Neural progenitor cell (in vitro differentiated cells): Measurements from ENCODE around the gene RSAD2. TPM values are rescaled to one million over a fixed set of nuclear protein-coding genes. Genes with fewer than 3 reads are reported as not detected.
A peak's percentile ranks its signal among the peaks of the same experiment; 100 is the strongest.

Experiments used
- DNase-seq: peaks from one replicate; pipeline ENCODE4 v3.0.0-alpha.2; 2016; ENCODE audit warnings: low spot score
- H2AFZ ChIP-seq: fragments of 200-600 bp; sonication (generic); replicated peaks from 2 replicates; pipeline ENCODE4 v1.6.1; 2016; ENCODE audit warnings: antibody characterized with exemption
- H3F3A ChIP-seq: fragments of 200-600 bp; sonication (generic); 2 replicates; pipeline ENCODE4 v1.6.1; 2016; ENCODE audit warnings: antibody characterized with exemption, low read depth
- H3K27ac ChIP-seq: fragments of 200-600 bp; sonication (generic); 2 replicates; pipeline ENCODE4 v1.5.1; 2016; ENCODE audit warnings: mild to moderate bottlenecking
- H3K27me3 ChIP-seq: fragments of 200-600 bp; sonication (generic); 2 replicates; pipeline ENCODE4 v1.6.1; 2016; ENCODE audit warnings: mild to moderate bottlenecking, moderate library complexity
- H3K36me3 ChIP-seq: fragments of 200-600 bp; sonication (generic); 2 replicates; pipeline ENCODE4 v1.5.1; 2016
- H3K4me1 ChIP-seq: fragments of 200-600 bp; sonication (generic); 2 replicates; pipeline ENCODE4 v1.6.1; 2016; ENCODE audit warnings: mixed run types
- H3K4me2 ChIP-seq: fragments of 200-600 bp; sonication (generic); 2 replicates; pipeline ENCODE4 v1.6.1; 2016
- H3K4me3 ChIP-seq: fragments of 200-600 bp; sonication (generic); 2 replicates; pipeline ENCODE4 v1.5.1; 2016
- H3K79me2 ChIP-seq: fragments of 200-600 bp; sonication (generic); 2 replicates; pipeline ENCODE4 v1.6.1; 2016; ENCODE audit warnings: low read depth
- H3K9ac ChIP-seq: fragments of 200-600 bp; sonication (generic); 2 replicates; pipeline ENCODE4 v1.6.1; 2016
- H3K9me3 ChIP-seq: fragments of 200-600 bp; sonication (generic); 2 replicates; pipeline ENCODE4 v1.5.1; 2016; ENCODE audit warnings: low read depth
- H4K20me1 ChIP-seq: fragments of 200-600 bp; sonication (generic); 2 replicates; pipeline ENCODE4 v1.6.1; 2016; ENCODE audit warnings: low read depth
- H3K27ac Mint-ChIP-seq: 3 replicates; pipeline ENCODE4 v1.8.0; 2021; ENCODE audit warnings: mixed read lengths
- H3K27me3 Mint-ChIP-seq: 2 replicates; pipeline ENCODE4 v1.8.0; 2022; ENCODE audit warnings: low read depth, mild to moderate bottlenecking, inconsistent platforms, moderate library complexity, mixed read lengths; ENCODE audit not compliant: insufficient read depth
- H3K36me3 Mint-ChIP-seq: 3 replicates; pipeline ENCODE4 v1.8.0; 2021; ENCODE audit warnings: mixed read lengths
- H3K4me1 Mint-ChIP-seq: 3 replicates; pipeline ENCODE4 v1.8.0; 2021; ENCODE audit warnings: mixed read lengths
- H3K4me3 Mint-ChIP-seq: 3 replicates; pipeline ENCODE4 v1.8.0; 2021; ENCODE audit warnings: mild to moderate bottlenecking, moderate library complexity, mixed read lengths
- H3K9me3 Mint-ChIP-seq: 3 replicates; pipeline ENCODE4 v1.8.0; 2020; ENCODE audit warnings: mixed read lengths
- EZH2 ChIP-seq: fragments of 200-600 bp; sonication (generic); IDR thresholded peaks from 2 replicates; pipeline ENCODE4 v1.6.1; 2017; ENCODE audit warnings: antibody characterized with exemption, mild to moderate bottlenecking, moderate library complexity
- EZH2phosphoT487 ChIP-seq: fragments of 200-600 bp; sonication (generic); IDR thresholded peaks from 2 replicates; pipeline ENCODE4 v1.6.1; 2017; ENCODE audit warnings: antibody characterized with exemption
- total RNA-seq: library from RNA; depleted of rRNA; stranded (reverse); fragments of >200 nt; gene quantifications from 2 replicates; pipeline ENCODE4 v1.2.3, GENCODE V29; 2015; ENCODE audit warnings: low replicate concordance
- TF ChIP-seq, protein P1 (sequence below): fragments of 200-600 bp; sonication (generic); IDR thresholded peaks from 2 replicates; pipeline ENCODE4 v1.5.1; 2017; ENCODE audit warnings: antibody characterized with exemption, mild to moderate bottlenecking

Gene RSAD2
- total RNA-seq, 1 donor from 2014 or later, result not detected

GRCh38 chr2:6927186-6927585 lies 49.6 kb downstream of the RSAD2 start:
- Histone ChIP-seq H3K79me2 (peaks cover 5% of the 10 kb centered on the region), H3K4me1 (no peaks in the 10 kb centered on the region), H3K36me3 (no peaks in the 10 kb centered on the region), H3F3A (no peaks in the 10 kb centered on the region), H3K27ac (no peak overlapping the region), H3K9ac (no peak overlapping the region), H3K9me3 (no peaks in the 10 kb centered on the region), H3K4me2 (no peak overlapping the region), H4K20me1 (peaks cover 47% of the 10 kb centered on the region), H2AFZ (no peak overlapping the region), H3K27me3 (no peaks in the 10 kb centered on the region), H3K4me3 (no peak overlapping the region)
- Mint-ChIP-seq H3K27ac (no peak overlapping the region), H3K9me3 (peaks cover 9% of the 10 kb centered on the region), H3K4me1 (peaks cover 35% of the 10 kb centered on the region), H3K36me3 (peaks cover 43% of the 10 kb centered on the region), H3K4me3 (no peak overlapping the region), H3K27me3 (peaks cover 3% of the 10 kb centered on the region)
- no peak for DNase-seq
- TF ChIP-seq EZH2, result no peak

GRCh38 chr2:6927753-6928152 lies 50.2 kb downstream of the RSAD2 start:
- Histone ChIP-seq H4K20me1 (peaks cover 45% of the 10 kb centered on the region), H3K9me3 (no peaks in the 10 kb centered on the region), H3F3A (no peaks in the 10 kb centered on the region), H3K27me3 (no peaks in the 10 kb centered on the region), H3K4me2 (no peak overlapping the region), H3K4me3 (no peak overlapping the region), H3K79me2 (peaks cover 5% of the 10 kb centered on the region), H3K9ac (no peak overlapping the region), H2AFZ (no peak overlapping the region), H3K36me3 (no peaks in the 10 kb centered on the region), H3K27ac (no peak overlapping the region), H3K4me1 (no peaks in the 10 kb centered on the region)
- TF ChIP-seq EZH2phosphoT487 (no peak), EZH2 (no peak)
- TF ChIP-seq, protein P1, sequence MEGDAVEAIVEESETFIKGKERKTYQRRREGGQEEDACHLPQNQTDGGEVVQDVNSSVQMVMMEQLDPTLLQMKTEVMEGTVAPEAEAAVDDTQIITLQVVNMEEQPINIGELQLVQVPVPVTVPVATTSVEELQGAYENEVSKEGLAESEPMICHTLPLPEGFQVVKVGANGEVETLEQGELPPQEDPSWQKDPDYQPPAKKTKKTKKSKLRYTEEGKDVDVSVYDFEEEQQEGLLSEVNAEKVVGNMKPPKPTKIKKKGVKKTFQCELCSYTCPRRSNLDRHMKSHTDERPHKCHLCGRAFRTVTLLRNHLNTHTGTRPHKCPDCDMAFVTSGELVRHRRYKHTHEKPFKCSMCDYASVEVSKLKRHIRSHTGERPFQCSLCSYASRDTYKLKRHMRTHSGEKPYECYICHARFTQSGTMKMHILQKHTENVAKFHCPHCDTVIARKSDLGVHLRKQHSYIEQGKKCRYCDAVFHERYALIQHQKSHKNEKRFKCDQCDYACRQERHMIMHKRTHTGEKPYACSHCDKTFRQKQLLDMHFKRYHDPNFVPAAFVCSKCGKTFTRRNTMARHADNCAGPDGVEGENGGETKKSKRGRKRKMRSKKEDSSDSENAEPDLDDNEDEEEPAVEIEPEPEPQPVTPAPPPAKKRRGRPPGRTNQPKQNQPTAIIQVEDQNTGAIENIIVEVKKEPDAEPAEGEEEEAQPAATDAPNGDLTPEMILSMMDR, result no peak
- Mint-ChIP-seq H3K4me1 (peaks cover 34% of the 10 kb centered on the region), H3K4me3 (no peak overlapping the region), H3K27ac (no peak overlapping the region), H3K9me3 (peaks cover 13% of the 10 kb centered on the region), H3K36me3 (peaks cover 44% of the 10 kb centered on the region), H3K27me3 (peaks cover 2% of the 10 kb centered on the region)
- DNase-seq, result no peak

- Mint-ChIP-seq H3K36me3 (peaks cover 44% of the 10 kb centered on the region), H3K27ac (peak overlapping the region; percentile 61), H3K4me3 (no peak overlapping the region), H3K9me3 (peaks cover 17% of the 10 kb centered on the region), H3K27me3 (peaks cover 2% of the 10 kb centered on the region), H3K4me1 (peaks cover 34% of the 10 kb centered on the region)
- Histone ChIP-seq H3K9ac (no peak overlapping the region), H3K9me3 (no peaks in the 10 kb centered on the region), H3K4me1 (no peaks in the 10 kb centered on the region), H2AFZ (no peak overlapping the region), H3K27me3 (no peaks in the 10 kb centered on the region), H3F3A (no peaks in the 10 kb centered on the region), H3K79me2 (no peaks in the 10 kb centered on the region), H4K20me1 (peaks cover 39% of the 10 kb centered on the region), H3K27ac (no peak overlapping the region), H3K36me3 (no peaks in the 10 kb centered on the region), H3K4me2 (no peak overlapping the region), H3K4me3 (no peak overlapping the region)
- no peak for TF ChIP-seq EZH2phosphoT487
- TF ChIP-seq, protein P1, result no peak
- TF ChIP-seq EZH2, result no peak
- no peak for DNase-seq
These were observed 50.9 kb downstream of the RSAD2 start for GRCh38 chr2:6928452-6928851.

GRCh38 chr2:6929196-6929819 lies 51.7 kb downstream of the RSAD2 start:
- Histone ChIP-seq H3K9ac (no peak overlapping the region), H3F3A (no peaks in the 10 kb centered on the region), H3K4me1 (no peaks in the 10 kb centered on the region), H2AFZ (no peak overlapping the region), H4K20me1 (peaks cover 31% of the 10 kb centered on the region), H3K36me3 (no peaks in the 10 kb centered on the region), H3K27ac (no peak overlapping the region), H3K9me3 (no peaks in the 10 kb centered on the region), H3K4me2 (no peak overlapping the region), H3K79me2 (peaks cover 4% of the 10 kb centered on the region), H3K27me3 (no peaks in the 10 kb centered on the region), H3K4me3 (no peak overlapping the region)
- peaks cover 40% of the 10 kb centered on the region for H3K36me3 Mint-ChIP-seq
- H3K27ac Mint-ChIP-seq, result no peak overlapping the region
- H3K4me3 Mint-ChIP-seq, result no peak overlapping the region
- no peaks in the 10 kb centered on the region for H3K27me3 Mint-ChIP-seq
- peaks cover 20% of the 10 kb centered on the region for H3K9me3 Mint-ChIP-seq
- no peak for DNase-seq
- TF ChIP-seq EZH2 (no peak), EZH2phosphoT487 (no peak)
- TF ChIP-seq, protein P1, result no peak
- H3K4me1 Mint-ChIP-seq, result peaks cover 30% of the 10 kb centered on the region
